ENCODE data around the gene HRNR.
A peak's percentile ranks its signal among the peaks of the same experiment; 100 is the strongest.

HRNR gene

GRCh38 chr1:152169366-152170025, 54.5 kb downstream of the HRNR start:
- H3K4me1 ChIP-seq: peaks cover 0 to 14% (median 6%) of the 10 kb centered on the region in 4 donors
- DNase-seq: no peak
- no peak overlapping the region for H3K27ac ChIP-seq
- H3K9me3 ChIP-seq: no peaks in the 10 kb centered on the region
- no peaks in the 10 kb centered on the region for H3K36me3 ChIP-seq
- no peak for TF ChIP-seq CTCF (IDR thresholded peaks at IDR 0.05)
- H3K4me3 ChIP-seq: no peak overlapping the region
- intact Hi-C loops (cut with DNase I; ENCODE audit: low total_unique reads): no loop called here
- H3K27me3 ChIP-seq: no peaks in the 10 kb centered on the region

GRCh38 chr1:152168535-152168868, 55.5 kb downstream of the HRNR start:
- TF ChIP-seq CTCF (IDR thresholded peaks at IDR 0.05): no peak
- H3K4me1 ChIP-seq: peaks cover 0 to 14% (median 6%) of the 10 kb centered on the region in 4 donors
- no peak for DNase-seq

GRCh38 chr1:152167835-152168534, 56.0 kb downstream of the HRNR start:
- no peaks in the 10 kb centered on the region for H3K9me3 ChIP-seq
- intact Hi-C loops (cut with DNase I; ENCODE audit: low total_unique reads): no loop called here
- H3K4me3 ChIP-seq: no peak overlapping the region
- peak in 1 of 2 donors; percentile 26 for DNase-seq
- no peaks in the 10 kb centered on the region for H3K36me3 ChIP-seq
- no peak for TF ChIP-seq CTCF (IDR thresholded peaks at IDR 0.05)
- H3K27me3 ChIP-seq: no peaks in the 10 kb centered on the region
- peaks cover 0 to 14% (median 6%) of the 10 kb centered on the region in 4 donors for H3K4me1 ChIP-seq
- no peak overlapping the region for H3K27ac ChIP-seq

More at GRCh38 chr1:152168535-152168868, 55.5 kb downstream of the HRNR start:
- intact Hi-C loops (cut with DNase I; ENCODE audit: low total_unique reads): no loop called here
- H3K27ac ChIP-seq: no peak overlapping the region
- H3K4me3 ChIP-seq: no peak overlapping the region
- no peaks in the 10 kb centered on the region for H3K36me3 ChIP-seq
- no peaks in the 10 kb centered on the region for H3K9me3 ChIP-seq
- no peaks in the 10 kb centered on the region for H3K27me3 ChIP-seq

- TF ChIP-seq CTCF (IDR thresholded peaks at IDR 0.05): no peak
- DNase-seq: no peak
- Histone ChIP-seq H3K4me3 (no peak overlapping the region), H3K9me3 (no peaks in the 10 kb centered on the region), H3K36me3 (no peaks in the 10 kb centered on the region), H3K27ac (no peak overlapping the region), H3K4me1 (peaks cover 0 to 14% (median 6%) of the 10 kb centered on the region in 4 donors), H3K27me3 (no peaks in the 10 kb centered on the region)
- intact Hi-C loops (cut with DNase I; ENCODE audit: low total_unique reads): no loop called here
Measured at GRCh38 chr1:152166966-152167365, 57.0 kb downstream of the HRNR start.

- Histone ChIP-seq H3K27ac (no peak overlapping the region), H3K9me3 (no peaks in the 10 kb centered on the region), H3K36me3 (no peaks in the 10 kb centered on the region), H3K4me3 (no peak overlapping the region), H3K27me3 (no peaks in the 10 kb centered on the region), H3K4me1 (peaks cover 0 to 14% (median 6%) of the 10 kb centered on the region in 4 donors)
- intact Hi-C loops (cut with DNase I; ENCODE audit: low total_unique reads): no loop called here
- TF ChIP-seq CTCF (IDR thresholded peaks at IDR 0.05): no peak
- no peak for DNase-seq
Measured at GRCh38 chr1:152165286-152166077, 58.5 kb downstream of the HRNR start.

Measured in tibial artery (tissue), 4 donors.